Activated CD4-positive, alpha-beta memory T cell treated with anti-CD3 and anti-CD28 coated beads for 36 hours (primary cell): ENCODE data around the gene PREX1. TPM values are rescaled to one million over a fixed set of nuclear protein-coding genes. Genes with fewer than 3 reads are reported as not detected.

Experiments used
- CTCF ChIA-PET: fragments of 350-600 bp; sonication (Branson Sonifier 250); formaldehyde crosslinking; loops from one replicate; lab custom pipeline; 2021; ENCODE audit warnings: antibody characterized with exemption, inconsistent platforms; lab: Charles Lee
- POLR2A ChIA-PET: fragments of 350-600 bp; sonication (Branson Sonifier 250); formaldehyde crosslinking; loops from one replicate; lab custom pipeline; 2021; ENCODE audit warnings: antibody characterized with exemption; lab: Charles Lee
- DNase-seq: peaks from one replicate; pipeline ENCODE4 v3.0.0-alpha.2; 2020
- H3K27ac Mint-ChIP-seq: one replicate; pipeline ENCODE4 v1.8.0; 2021; ENCODE audit warnings: mixed read lengths
- H3K27me3 Mint-ChIP-seq: one replicate; pipeline ENCODE4 v1.8.0; 2021; ENCODE audit warnings: mixed read lengths
- H3K36me3 Mint-ChIP-seq: one replicate; pipeline ENCODE4 v1.8.0; 2021; ENCODE audit warnings: mixed read lengths
- H3K4me1 Mint-ChIP-seq: one replicate; pipeline ENCODE4 v1.8.0; 2021; ENCODE audit warnings: low read depth, mixed read lengths
- H3K4me3 Mint-ChIP-seq: one replicate; pipeline ENCODE4 v1.8.0; 2021; ENCODE audit warnings: mild to moderate bottlenecking, mixed read lengths
- H3K9me3 Mint-ChIP-seq: one replicate; pipeline ENCODE4 v1.8.0; 2021; ENCODE audit warnings: mixed read lengths
- intact Hi-C: fragments of 100-400 bp; cut with micrococcal nuclease; formaldehyde crosslinking; loops from one replicate; pipeline ENCODE4 v1.15.1; 2023
- total RNA-seq, 2 experiments: library from RNA; stranded (reverse); gene quantifications; one replicate each; pipeline ENCODE4 v1.2.3, GENCODE V29; 2021

PREX1 gene
- total RNA-seq, 2 experiments from 2014 or later, result 91.5 to 92.8 TPM

- DNase-seq, result peak; percentile 98
- ChIA-PET CTCF (interaction anchor here (1.0 to 2.1 kb wide), 6 partner anchors 9 to 112 kb away, joined by 3 to 7 read pairs (median 3); no protein-coding TSS in a partner anchor), POLR2A (interaction anchor here (0.6 to 1.8 kb wide), 7 partner anchors 10 to 1267 kb away, joined by 3 to 8 read pairs (median 4); partner anchors contain the start of gene NCOA3)
- H3K36me3 Mint-ChIP-seq, result peaks cover 14% of the 10 kb centered on the region
- H3K9me3 Mint-ChIP-seq, result peaks cover 4% of the 10 kb centered on the region
- peak overlapping the region; percentile 59 for H3K4me3 Mint-ChIP-seq
- H3K27me3 Mint-ChIP-seq, result no peaks in the 10 kb centered on the region
- intact Hi-C loops, result loop anchor here (1.0 to 10.0 kb wide), 7 partner anchors 8 to 1265 kb away; partner anchors contain the start of gene NCOA3
- H3K4me1 Mint-ChIP-seq, result peaks cover 93% of the 10 kb centered on the region
- peak overlapping the region; percentile 91 for H3K27ac Mint-ChIP-seq
Measured at GRCh38 chr20:48769069-48769983, 58.5 kb downstream of the PREX1 start.

- intact Hi-C loops, result loop anchor here (10.0 kb wide), 2 partner anchors 828 to 1262 kb away; partner anchors contain the start of gene NCOA3
- POLR2A ChIA-PET, result interaction anchor here (0.8 to 2.3 kb wide), 3 partner anchors 17 to 60 kb away, joined by 3 to 9 read pairs (median 4); partner anchors contain the start of gene PREX1
- no peaks in the 10 kb centered on the region for H3K27me3 Mint-ChIP-seq
- H3K36me3 Mint-ChIP-seq, result peaks cover 14% of the 10 kb centered on the region
- H3K4me1 Mint-ChIP-seq, result peaks cover 86% of the 10 kb centered on the region
- H3K27ac Mint-ChIP-seq, result peak overlapping the region; percentile 91
- CTCF ChIA-PET, result interaction anchor here (1.0 to 1.2 kb wide), 2 partner anchors 16 to 29 kb away, joined by 3 to 4 read pairs; no protein-coding TSS in a partner anchor
- peak; percentile 67 for DNase-seq
- peak overlapping the region; percentile 14 for H3K4me3 Mint-ChIP-seq
- H3K9me3 Mint-ChIP-seq, result peaks cover 4% of the 10 kb centered on the region
Measured at GRCh38 chr20:48766961-48767960, 60.5 kb downstream of the PREX1 start.

DNA sequence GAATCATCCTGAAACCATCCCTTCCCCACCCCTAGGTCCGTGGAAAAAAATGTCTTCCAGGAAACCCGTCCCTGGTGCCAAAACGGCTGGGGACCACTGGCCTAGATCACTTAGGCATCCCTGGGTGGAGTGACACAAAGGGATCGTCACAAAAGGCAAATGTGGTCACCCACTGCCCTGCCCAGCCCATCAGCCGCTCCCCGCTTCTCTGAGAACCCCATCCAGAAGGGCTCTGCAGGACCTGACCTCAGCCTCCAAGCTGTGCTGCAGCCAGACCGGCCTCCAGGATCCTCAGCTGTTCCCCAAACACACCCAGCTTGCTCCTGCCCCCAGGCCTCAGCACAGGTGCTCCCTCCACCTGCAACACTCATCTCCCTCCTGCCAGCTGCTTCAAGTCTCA lies 61.6 kb downstream of the PREX1 start:
- Mint-ChIP-seq H3K36me3 (peaks cover 14% of the 10 kb centered on the region), H3K4me3 (no peak overlapping the region), H3K27me3 (no peaks in the 10 kb centered on the region), H3K27ac (peak overlapping the region; percentile 91), H3K9me3 (peaks cover 4% of the 10 kb centered on the region), H3K4me1 (peaks cover 89% of the 10 kb centered on the region)
- no peak for DNase-seq
- ChIA-PET POLR2A (interaction anchor here (0.8 to 2.3 kb wide), 2 partner anchors 18 to 28 kb away, joined by 4 to 9 read pairs; no protein-coding TSS in a partner anchor), CTCF (no interaction called here)
- intact Hi-C loops, result loop anchor here (10.0 kb wide), 2 partner anchors 829 to 1261 kb away; partner anchors contain the start of gene NCOA3

GRCh38 chr20:48765359-48765758 lies 62.4 kb downstream of the PREX1 start:
- Mint-ChIP-seq H3K4me3 (no peak overlapping the region), H3K9me3 (peaks cover 4% of the 10 kb centered on the region), H3K4me1 (peaks cover 89% of the 10 kb centered on the region), H3K27me3 (no peaks in the 10 kb centered on the region), H3K27ac (peak overlapping the region; percentile 97), H3K36me3 (peaks cover 12% of the 10 kb centered on the region)
- ChIA-PET CTCF (no interaction called here), POLR2A (interaction anchor here (2.3 kb wide), 1 partner anchor 27 kb away, joined by 9 read pairs; no protein-coding TSS in a partner anchor)
- intact Hi-C loops, result loop anchor here (10.0 kb wide), 2 partner anchors 829 to 1261 kb away; partner anchors contain the start of gene NCOA3
- DNase-seq, result no peak

DNA sequence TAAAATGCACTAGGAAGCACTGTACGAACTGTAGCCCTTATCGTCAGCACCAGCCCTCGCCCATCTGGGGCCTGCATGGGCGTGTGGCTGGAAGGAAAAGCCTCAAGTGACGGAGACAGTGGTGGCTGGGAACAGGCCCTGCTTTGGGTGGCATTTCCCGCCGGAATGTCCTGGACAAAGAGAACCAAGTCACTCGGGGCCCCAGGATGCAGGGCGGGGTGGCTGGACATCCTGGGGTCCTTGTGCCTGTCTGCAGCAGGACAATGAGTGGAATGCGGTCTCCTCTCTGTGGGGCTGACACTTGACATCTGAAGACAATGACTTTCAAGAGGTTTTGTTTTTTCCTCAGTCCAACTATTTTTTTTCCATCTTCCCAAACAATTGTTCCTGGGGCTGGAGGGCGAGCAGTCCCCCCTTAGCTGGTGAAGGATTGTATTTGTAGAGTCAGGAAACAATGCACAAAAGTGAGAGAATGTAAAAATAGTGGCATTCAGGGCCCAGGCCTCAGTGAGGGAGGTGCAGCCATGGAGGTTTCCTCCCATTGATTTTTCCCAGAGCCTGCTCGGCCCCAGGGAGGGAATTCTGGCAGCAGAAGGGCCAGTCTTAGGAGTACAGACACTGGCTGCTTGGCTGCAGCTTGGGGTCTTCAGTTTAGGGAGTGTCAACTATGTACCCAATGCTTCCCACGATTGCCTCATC lies 64.4 kb downstream of the PREX1 start:
- DNase-seq, result no peak
- Mint-ChIP-seq H3K4me3 (no peak overlapping the region), H3K9me3 (peaks cover 4% of the 10 kb centered on the region), H3K4me1 (peaks cover 88% of the 10 kb centered on the region), H3K27me3 (no peaks in the 10 kb centered on the region), H3K36me3 (peaks cover 17% of the 10 kb centered on the region), H3K27ac (peak overlapping the region; percentile 97)
- POLR2A ChIA-PET, result no interaction called here
- CTCF ChIA-PET, result no interaction called here
- intact Hi-C loops, result loop anchor here (10.0 kb wide), 2 partner anchors 831 to 1259 kb away; partner anchors contain the start of gene NCOA3

DNA sequence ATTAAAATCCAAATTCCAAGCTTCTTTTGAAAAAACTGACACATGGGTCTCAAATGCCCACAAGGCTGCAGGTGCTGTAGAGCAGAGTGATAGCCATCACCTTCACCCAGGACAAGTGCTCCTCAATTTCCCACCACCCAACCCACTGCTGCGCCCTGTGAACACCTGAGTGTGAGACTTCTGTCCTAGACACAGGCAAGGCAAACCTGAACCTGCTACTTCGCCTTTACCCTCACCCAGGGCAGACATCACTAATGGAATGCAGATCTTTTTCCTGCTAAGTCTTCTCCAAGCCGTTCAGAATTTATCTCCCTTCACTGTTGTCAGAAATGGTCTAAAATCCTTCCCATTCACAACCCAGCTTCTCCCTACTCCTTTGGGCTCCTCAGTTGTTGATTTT lies 65.9 kb downstream of the PREX1 start:
- Mint-ChIP-seq H3K9me3 (peaks cover 8% of the 10 kb centered on the region), H3K27ac (peak overlapping the region; percentile 97), H3K27me3 (no peaks in the 10 kb centered on the region), H3K4me1 (peaks cover 88% of the 10 kb centered on the region), H3K4me3 (no peak overlapping the region), H3K36me3 (peaks cover 20% of the 10 kb centered on the region)
- CTCF ChIA-PET, result no interaction called here
- POLR2A ChIA-PET, result no interaction called here
- intact Hi-C loops, result loop anchor here (2.0 to 10.0 kb wide), 3 partner anchors 23 to 1257 kb away; partner anchors contain the start of gene NCOA3
- no peak for DNase-seq

GRCh38 chr20:48761023-48761785 lies 66.6 kb downstream of the PREX1 start:
- POLR2A ChIA-PET, result interaction anchor here (1.0 to 3.5 kb wide), 4 partner anchors 8 to 62 kb away, joined by 3 to 11 read pairs (median 10); no protein-coding TSS in a partner anchor
- intact Hi-C loops, result loop anchor here (2.0 to 10.0 kb wide), 3 partner anchors 24 to 1256 kb away; partner anchors contain the start of gene NCOA3
- Mint-ChIP-seq H3K4me1 (peaks cover 86% of the 10 kb centered on the region), H3K4me3 (peak overlapping the region; percentile 52), H3K9me3 (peaks cover 12% of the 10 kb centered on the region), H3K27ac (peak overlapping the region; percentile 97), H3K27me3 (no peaks in the 10 kb centered on the region), H3K36me3 (peaks cover 27% of the 10 kb centered on the region)
- CTCF ChIA-PET, result interaction anchor here (1.3 to 2.3 kb wide), 2 partner anchors 8 to 104 kb away, joined by 3 to 5 read pairs; no protein-coding TSS in a partner anchor
- peak; percentile 73 for DNase-seq

- intact Hi-C loops, result loop anchor here (1.0 to 10.0 kb wide), 7 partner anchors 9 to 1256 kb away; partner anchors contain the start of gene NCOA3
- H3K4me3 Mint-ChIP-seq, result peak overlapping the region; percentile 52
- H3K27me3 Mint-ChIP-seq, result no peaks in the 10 kb centered on the region
- H3K9me3 Mint-ChIP-seq, result peaks cover 19% of the 10 kb centered on the region
- DNase-seq, result peak; percentile 84
- POLR2A ChIA-PET, result interaction anchor here (1.0 to 3.5 kb wide), 5 partner anchors 9 to 63 kb away, joined by 3 to 11 read pairs (median 8); no protein-coding TSS in a partner anchor
- peaks cover 86% of the 10 kb centered on the region for H3K4me1 Mint-ChIP-seq
- H3K27ac Mint-ChIP-seq, result peak overlapping the region; percentile 97
- H3K36me3 Mint-ChIP-seq, result peaks cover 34% of the 10 kb centered on the region
- CTCF ChIA-PET, result interaction anchor here (1.3 to 2.3 kb wide), 2 partner anchors 9 to 103 kb away, joined by 3 to 5 read pairs; no protein-coding TSS in a partner anchor
Measured at GRCh38 chr20:48760403-48760983, 67.3 kb downstream of the PREX1 start.

DNA sequence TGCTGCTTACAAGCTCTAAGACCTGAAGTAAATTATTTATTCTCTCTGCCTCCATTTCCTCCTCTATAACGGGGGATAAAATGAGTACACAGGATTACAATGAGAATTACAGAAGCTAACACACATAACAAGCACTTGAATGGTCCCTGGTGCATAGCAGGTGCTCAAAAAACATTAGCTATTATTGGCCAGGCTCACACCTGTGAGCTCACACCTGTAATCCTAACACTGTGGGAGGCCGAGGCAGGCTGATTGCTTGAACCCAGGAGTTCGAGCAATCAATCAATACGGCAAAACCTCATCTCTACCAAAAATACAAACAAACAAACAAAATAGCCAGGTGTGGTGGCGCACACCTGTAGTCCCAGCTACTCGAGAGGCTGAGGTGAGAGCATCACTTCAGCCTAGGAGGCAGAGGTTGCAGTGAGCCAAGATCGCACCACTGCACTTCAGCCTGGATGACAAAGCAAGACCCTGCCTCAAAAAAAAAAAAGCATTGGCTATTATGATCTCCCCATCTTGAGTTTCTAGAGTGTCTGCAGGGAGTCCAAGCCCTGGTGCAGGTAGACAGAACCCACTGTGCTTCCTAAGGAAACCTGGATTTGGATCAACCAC lies 68.1 kb downstream of the PREX1 start:
- peak overlapping the region; percentile 97 for H3K27ac Mint-ChIP-seq
- H3K4me1 Mint-ChIP-seq, result peaks cover 84% of the 10 kb centered on the region
- POLR2A ChIA-PET, result interaction anchor here (1.1 to 3.5 kb wide), 4 partner anchors 8 to 24 kb away, joined by 3 to 11 read pairs (median 10); no protein-coding TSS in a partner anchor
- H3K27me3 Mint-ChIP-seq, result no peaks in the 10 kb centered on the region
- DNase-seq, result no peak
- intact Hi-C loops, result loop anchor here (1.0 to 10.0 kb wide), 7 partner anchors 10 to 1255 kb away; partner anchors contain the start of gene NCOA3
- peaks cover 21% of the 10 kb centered on the region for H3K9me3 Mint-ChIP-seq
- no peak overlapping the region for H3K4me3 Mint-ChIP-seq
- peaks cover 37% of the 10 kb centered on the region for H3K36me3 Mint-ChIP-seq
- CTCF ChIA-PET, result interaction anchor here (1.3 to 2.3 kb wide), 3 partner anchors 10 to 102 kb away, joined by 3 to 6 read pairs (median 5); no protein-coding TSS in a partner anchor
